HCEC 1CT (cell line): Measurements from ENCODE around the gene PICALM.
"Not testable (repeated sequence)": the region's sequence is repeated elsewhere in the genome, so short reads cannot be mapped to it uniquely, and the experiment has no call there.

Experiments used
- DNase-seq: peaks from one replicate; pipeline ENCODE4 v3.0.0-alpha.2; 2017

Gene PICALM

GRCh38 chr11:85930879-85931366, 138.0 kb downstream of the PICALM start:
- DNase-seq, result no peak

DNA sequence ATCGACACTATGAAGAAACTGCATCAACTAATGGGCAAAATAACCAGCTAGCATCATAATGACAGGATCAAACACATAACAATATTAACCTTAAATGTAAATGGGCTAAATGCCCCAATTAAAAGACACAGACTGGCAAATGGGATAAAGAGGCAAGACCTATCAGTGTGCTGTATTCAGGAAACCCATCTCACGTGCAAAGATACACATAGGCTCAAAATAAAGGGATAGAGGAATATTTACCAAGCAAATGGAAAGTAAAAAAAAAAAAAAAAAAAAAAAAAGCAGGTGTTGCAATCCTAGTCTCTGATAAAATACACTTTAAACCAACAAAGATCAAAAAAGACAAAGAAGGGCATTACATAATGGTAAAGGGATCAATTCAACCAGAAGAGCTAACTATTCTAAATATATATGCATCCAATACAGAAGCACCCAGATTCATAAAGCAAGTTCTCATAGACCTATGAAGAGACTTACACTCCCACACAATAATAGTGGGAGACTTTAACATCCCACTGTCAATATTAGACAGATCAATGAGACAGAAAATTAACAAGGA, 142.2 kb downstream of the PICALM start:
- not testable (repeated sequence) for DNase-seq

GRCh38 chr11:85923455-85923854, 145.4 kb downstream of the PICALM start:
- DNase-seq, result no peak

DNA sequence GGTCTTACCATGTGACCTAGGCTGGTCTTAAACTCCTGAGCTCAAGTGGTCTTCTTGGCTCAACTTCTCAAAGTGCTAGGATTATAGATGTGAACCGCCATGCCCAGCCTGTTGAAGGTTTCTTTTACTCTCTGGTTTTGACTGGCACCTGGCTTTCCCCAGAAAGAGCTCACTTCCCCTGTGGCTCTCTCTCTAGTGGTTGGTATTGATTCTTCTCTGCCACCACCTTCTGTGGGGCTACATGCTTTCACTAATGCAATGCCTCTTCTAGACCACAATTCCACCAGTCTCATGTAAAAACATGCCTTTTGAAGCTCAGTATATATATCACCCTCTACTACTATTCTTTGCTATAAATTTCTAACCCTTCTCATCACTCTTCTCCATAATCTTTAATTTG, 146.5 kb downstream of the PICALM start:
- no peak for DNase-seq

GRCh38 chr11:85918910-85919794, 149.7 kb downstream of the PICALM start:
- DNase-seq, result no peak

DNA sequence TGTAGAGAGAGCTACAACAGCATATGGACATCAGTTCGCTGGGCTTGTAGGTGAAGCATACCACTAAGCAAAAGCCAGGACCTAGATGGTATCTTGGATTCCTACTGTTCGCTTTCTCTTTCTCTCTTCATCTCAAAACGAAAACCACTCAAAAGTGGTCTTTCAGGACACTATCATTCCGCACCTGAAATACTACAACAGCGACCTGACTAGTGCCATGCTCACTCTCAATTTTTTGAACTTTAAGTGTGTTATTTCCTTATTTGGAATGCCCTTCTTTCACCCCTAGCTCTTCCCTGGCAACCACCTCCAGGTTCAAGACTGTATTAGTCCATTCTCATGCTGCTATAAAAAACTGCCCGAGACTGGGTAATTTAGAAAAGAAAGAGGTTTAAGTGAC, 154.5 kb downstream of the PICALM start:
- DNase-seq, result no peak

DNA sequence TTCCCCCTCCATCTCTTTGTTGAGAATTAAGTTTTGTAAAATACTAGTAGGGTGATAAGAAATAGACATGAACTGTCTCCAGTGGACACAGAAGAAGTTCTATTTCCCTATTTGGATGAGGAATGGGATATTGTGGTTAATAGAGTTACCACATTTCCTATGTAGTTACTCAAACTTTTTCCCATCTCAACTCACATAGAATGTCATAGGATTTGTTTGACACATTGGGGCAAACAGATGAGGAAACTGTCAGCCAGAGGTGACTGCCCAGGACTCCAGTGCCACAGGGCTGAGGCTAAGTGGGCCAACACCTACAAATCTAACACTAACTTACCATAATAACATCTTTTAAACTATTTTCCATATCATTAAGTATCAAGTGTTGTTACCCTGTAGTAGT, 155.4 kb downstream of the PICALM start:
- no peak for DNase-seq

DNA sequence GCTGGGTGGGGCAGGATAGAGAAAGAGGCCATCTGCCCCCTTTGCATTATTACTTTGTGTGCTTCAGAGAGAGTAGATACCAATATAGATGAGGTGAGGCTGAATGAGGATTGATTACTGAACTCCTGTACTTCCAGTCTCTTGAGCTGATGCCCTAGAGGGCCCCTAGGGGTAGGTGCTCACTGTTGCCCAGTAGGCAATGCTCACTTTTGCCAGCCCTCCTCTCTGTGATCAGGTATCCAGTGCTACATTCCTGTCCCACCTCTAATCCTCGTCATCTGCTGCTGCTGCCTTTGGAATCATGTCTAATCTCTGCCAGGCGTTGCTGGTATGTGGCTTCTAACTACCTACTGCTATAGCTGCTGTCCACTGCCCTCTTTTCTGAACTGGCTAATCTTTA, 156.5 kb downstream of the PICALM start:
- no peak for DNase-seq
